ENCODE results near the gene NHSL1.

Gene NHSL1

DNA sequence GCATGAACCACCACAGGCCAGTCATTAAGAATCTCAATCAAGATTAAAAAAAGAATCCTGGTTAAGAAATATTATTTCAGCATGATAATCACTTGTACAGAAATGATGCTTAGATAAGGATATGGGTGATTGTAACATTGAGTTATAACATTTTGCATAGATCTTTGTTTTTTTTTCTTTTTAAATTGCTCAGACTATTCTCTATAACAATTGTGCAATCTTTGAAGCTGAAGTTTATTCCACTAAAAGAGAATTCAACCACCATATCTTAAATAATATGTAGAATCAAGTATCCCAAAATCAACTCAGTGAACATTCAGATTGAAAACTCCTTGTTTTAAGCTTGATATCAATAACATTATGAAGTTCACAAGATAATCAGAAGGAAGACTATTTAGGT is 122.3 kb downstream of the NHSL1 start:
- peaks cover under 1% of the 10 kb centered on the region for H3K4me1 ChIP-seq (ENCODE audit: control insufficient read depth, insufficient read depth, low read length)
- H3K4me3 ChIP-seq (ENCODE audit: low read depth, low read length): no peak overlapping the region
- no peaks in the 10 kb centered on the region for H3K9me3 ChIP-seq (ENCODE audit: control insufficient read depth, insufficient read depth, low read depth, low read length)
- H3K36me3 ChIP-seq (ENCODE audit: control insufficient read depth in 2 of 2, insufficient read depth in 1 of 2, low read length in 2 of 2): no peaks in the 10 kb centered on the region
- H3K27ac ChIP-seq (ENCODE audit: extremely low read depth, low read depth, low read length): no peak overlapping the region
- POLR2A ChIA-PET: no interaction called here
- CTCF ChIA-PET: interaction anchor here (1.0 kb wide), 1 partner anchor 132 kb away, joined by 4 read pairs; no protein-coding TSS in a partner anchor
- no peak for TF ChIP-seq ZNF10 (tag by site-specific recombination; IDR thresholded peaks at IDR 0.05)
- TF ChIP-seq GLI2 (tag by site-specific recombination; IDR thresholded peaks at IDR 0.05; ENCODE audit: borderline replicate concordance, low read depth): no peak
- no peak for TF ChIP-seq ZNF157 (tag by site-specific recombination; IDR thresholded peaks at IDR 0.05)
- TF ChIP-seq ZNF548 (tag by site-specific recombination; IDR thresholded peaks at IDR 0.05): no peak
- TF ChIP-seq IKZF3 (tag by site-specific recombination; IDR thresholded peaks at IDR 0.05): no peak

DNA sequence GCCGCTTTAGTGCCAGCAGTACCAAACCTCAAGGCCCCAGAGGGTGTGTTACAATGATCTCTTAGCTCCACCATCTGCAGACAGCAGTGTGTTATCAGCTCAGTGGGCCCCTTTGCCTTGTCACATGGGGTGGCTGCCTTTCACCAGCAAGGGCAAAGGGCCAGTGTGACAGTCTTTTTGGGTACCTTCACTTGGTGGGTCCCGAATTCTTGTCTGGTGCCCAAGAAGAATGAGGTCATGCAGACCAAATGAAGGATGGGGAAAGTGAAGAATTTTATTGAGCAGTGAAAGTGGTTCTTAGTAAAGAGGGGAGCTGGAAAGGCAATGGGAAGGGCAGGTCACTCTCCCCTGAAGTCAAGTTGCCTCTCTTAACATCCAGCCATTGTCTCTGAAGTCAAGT is 124.5 kb downstream of the NHSL1 start:
- Histone ChIP-seq H3K9me3 (ENCODE audit: control insufficient read depth, insufficient read depth, low read depth, low read length) (no peaks in the 10 kb centered on the region), H3K27ac (ENCODE audit: extremely low read depth, low read depth, low read length) (no peak overlapping the region), H3K36me3 (ENCODE audit: control insufficient read depth in 2 of 2, insufficient read depth in 1 of 2, low read length in 2 of 2) (no peaks in the 10 kb centered on the region), H3K4me3 (ENCODE audit: low read depth, low read length) (no peak overlapping the region), H3K4me1 (ENCODE audit: control insufficient read depth, insufficient read depth, low read length) (peaks cover 6% of the 10 kb centered on the region)
- POLR2A ChIA-PET: no interaction called here
- CTCF ChIA-PET: interaction anchor here (1.3 kb wide), 1 partner anchor 11 kb away, joined by 4 read pairs; no protein-coding TSS in a partner anchor
- TF ChIP-seq ZFP69B (tag by site-specific recombination; IDR thresholded peaks at IDR 0.05) (0 out of 2 replicates have a peak, but pooled peaks have one; percentile 21), IKZF3 (tag by site-specific recombination; IDR thresholded peaks at IDR 0.05) (no peak), ZBTB7A (tag by site-specific recombination; IDR thresholded peaks at IDR 0.05; ENCODE audit: low read depth) (no peak), BCL11B (tag by site-specific recombination; IDR thresholded peaks at IDR 0.05; ENCODE audit: low read depth) (no peak), PRDM1 (tag by site-specific recombination; IDR thresholded peaks at IDR 0.05) (peak; percentile 74)
- TF ChIP-seq, protein P1, sequence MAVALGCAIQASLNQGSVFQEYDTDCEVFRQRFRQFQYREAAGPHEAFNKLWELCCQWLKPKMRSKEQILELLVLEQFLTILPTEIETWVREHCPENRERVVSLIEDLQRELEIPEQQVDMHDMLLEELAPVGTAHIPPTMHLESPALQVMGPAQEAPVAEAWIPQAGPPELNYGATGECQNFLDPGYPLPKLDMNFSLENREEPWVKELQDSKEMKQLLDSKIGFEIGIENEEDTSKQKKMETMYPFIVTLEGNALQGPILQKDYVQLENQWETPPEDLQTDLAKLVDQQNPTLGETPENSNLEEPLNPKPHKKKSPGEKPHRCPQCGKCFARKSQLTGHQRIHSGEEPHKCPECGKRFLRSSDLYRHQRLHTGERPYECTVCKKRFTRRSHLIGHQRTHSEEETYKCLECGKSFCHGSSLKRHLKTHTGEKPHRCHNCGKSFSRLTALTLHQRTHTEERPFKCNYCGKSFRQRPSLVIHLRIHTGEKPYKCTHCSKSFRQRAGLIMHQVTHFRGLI (tag by site-specific recombination; IDR thresholded peaks at IDR 0.05): no peak
- TF ChIP-seq, protein P2, sequence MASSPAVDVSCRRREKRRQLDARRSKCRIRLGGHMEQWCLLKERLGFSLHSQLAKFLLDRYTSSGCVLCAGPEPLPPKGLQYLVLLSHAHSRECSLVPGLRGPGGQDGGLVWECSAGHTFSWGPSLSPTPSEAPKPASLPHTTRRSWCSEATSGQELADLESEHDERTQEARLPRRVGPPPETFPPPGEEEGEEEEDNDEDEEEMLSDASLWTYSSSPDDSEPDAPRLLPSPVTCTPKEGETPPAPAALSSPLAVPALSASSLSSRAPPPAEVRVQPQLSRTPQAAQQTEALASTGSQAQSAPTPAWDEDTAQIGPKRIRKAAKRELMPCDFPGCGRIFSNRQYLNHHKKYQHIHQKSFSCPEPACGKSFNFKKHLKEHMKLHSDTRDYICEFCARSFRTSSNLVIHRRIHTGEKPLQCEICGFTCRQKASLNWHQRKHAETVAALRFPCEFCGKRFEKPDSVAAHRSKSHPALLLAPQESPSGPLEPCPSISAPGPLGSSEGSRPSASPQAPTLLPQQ (tag by site-specific recombination; IDR thresholded peaks at IDR 0.05): peak; percentile 66; the same call in 1 of the 2 replicates
- TF ChIP-seq, protein P3, sequence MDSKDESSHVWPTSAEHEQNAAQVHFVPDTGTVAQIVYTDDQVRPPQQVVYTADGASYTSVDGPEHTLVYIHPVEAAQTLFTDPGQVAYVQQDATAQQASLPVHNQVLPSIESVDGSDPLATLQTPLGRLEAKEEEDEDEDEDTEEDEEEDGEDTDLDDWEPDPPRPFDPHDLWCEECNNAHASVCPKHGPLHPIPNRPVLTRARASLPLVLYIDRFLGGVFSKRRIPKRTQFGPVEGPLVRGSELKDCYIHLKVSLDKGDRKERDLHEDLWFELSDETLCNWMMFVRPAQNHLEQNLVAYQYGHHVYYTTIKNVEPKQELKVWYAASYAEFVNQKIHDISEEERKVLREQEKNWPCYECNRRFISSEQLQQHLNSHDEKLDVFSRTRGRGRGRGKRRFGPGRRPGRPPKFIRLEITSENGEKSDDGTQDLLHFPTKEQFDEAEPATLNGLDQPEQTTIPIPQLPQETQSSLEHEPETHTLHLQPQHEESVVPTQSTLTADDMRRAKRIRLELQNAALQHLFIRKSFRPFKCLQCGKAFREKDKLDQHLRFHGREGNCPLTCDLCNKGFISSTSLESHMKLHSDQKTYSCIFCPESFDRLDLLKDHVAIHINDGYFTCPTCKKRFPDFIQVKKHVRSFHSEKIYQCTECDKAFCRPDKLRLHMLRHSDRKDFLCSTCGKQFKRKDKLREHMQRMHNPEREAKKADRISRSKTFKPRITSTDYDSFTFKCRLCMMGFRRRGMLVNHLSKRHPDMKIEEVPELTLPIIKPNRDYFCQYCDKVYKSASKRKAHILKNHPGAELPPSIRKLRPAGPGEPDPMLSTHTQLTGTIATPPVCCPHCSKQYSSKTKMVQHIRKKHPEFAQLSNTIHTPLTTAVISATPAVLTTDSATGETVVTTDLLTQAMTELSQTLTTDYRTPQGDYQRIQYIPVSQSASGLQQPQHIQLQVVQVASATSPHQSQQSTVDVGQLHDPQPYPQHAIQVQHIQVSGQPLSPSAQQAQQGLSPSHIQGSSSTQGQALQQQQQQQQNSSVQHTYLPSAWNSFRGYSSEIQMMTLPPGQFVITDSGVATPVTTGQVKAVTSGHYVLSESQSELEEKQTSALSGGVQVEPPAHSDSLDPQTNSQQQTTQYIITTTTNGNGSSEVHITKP (tag by site-specific recombination; IDR thresholded peaks at IDR 0.05): peak; percentile 49; the same call in 1 of the 2 replicates

DNA sequence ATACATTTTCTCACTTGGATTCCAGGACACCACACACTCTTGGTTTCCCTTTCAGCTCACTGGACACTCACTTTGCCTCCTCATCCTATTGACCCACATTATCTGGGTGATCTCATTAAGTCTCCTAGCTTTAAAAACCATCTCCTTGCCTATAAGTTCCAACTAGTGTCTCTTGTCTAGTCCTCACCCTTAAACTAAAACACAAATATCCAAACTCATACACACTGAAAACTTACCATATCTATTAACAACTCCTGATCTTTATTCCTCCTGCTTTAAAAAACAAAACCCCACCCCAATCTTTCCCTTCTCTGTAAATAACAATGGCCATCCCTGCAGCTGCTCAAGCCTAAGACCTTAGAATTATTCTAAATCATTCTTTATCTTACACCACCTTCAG is 125.1 kb downstream of the NHSL1 start:
- ChIA-PET POLR2A (no interaction called here), CTCF (no interaction called here)
- no peaks in the 10 kb centered on the region for H3K36me3 ChIP-seq (ENCODE audit: control insufficient read depth in 2 of 2, insufficient read depth in 1 of 2, low read length in 2 of 2)
- H3K4me1 ChIP-seq (ENCODE audit: control insufficient read depth, insufficient read depth, low read length): peaks cover 6% of the 10 kb centered on the region
- H3K27ac ChIP-seq (ENCODE audit: extremely low read depth, low read depth, low read length): no peak overlapping the region
- H3K9me3 ChIP-seq (ENCODE audit: control insufficient read depth, insufficient read depth, low read depth, low read length): no peaks in the 10 kb centered on the region
- no peak overlapping the region for H3K4me3 ChIP-seq (ENCODE audit: low read depth, low read length)
- TF ChIP-seq, protein P4, sequence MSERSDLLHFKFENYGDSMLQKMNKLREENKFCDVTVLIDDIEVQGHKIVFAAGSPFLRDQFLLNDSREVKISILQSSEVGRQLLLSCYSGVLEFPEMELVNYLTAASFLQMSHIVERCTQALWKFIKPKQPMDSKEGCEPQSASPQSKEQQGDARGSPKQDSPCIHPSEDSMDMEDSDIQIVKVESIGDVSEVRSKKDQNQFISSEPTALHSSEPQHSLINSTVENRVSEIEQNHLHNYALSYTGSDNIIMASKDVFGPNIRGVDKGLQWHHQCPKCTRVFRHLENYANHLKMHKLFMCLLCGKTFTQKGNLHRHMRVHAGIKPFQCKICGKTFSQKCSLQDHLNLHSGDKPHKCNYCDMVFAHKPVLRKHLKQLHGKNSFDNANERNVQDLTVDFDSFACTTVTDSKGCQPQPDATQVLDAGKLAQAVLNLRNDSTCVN (tag by site-specific recombination; optimal IDR thresholded peaks at IDR 0.05): no peak
- TF ChIP-seq, protein P5, sequence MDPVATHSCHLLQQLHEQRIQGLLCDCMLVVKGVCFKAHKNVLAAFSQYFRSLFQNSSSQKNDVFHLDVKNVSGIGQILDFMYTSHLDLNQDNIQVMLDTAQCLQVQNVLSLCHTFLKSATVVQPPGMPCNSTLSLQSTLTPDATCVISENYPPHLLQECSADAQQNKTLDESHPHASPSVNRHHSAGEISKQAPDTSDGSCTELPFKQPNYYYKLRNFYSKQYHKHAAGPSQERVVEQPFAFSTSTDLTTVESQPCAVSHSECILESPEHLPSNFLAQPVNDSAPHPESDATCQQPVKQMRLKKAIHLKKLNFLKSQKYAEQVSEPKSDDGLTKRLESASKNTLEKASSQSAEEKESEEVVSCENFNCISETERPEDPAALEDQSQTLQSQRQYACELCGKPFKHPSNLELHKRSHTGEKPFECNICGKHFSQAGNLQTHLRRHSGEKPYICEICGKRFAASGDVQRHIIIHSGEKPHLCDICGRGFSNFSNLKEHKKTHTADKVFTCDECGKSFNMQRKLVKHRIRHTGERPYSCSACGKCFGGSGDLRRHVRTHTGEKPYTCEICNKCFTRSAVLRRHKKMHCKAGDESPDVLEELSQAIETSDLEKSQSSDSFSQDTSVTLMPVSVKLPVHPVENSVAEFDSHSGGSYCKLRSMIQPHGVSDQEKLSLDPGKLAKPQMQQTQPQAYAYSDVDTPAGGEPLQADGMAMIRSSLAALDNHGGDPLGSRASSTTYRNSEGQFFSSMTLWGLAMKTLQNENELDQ (tag by site-specific recombination; IDR thresholded peaks at IDR 0.05; ENCODE audit: low read depth): no peak
- no peak for TF ChIP-seq ZIC2 (tag by site-specific recombination; IDR thresholded peaks at IDR 0.05)
- TF ChIP-seq, protein P6, sequence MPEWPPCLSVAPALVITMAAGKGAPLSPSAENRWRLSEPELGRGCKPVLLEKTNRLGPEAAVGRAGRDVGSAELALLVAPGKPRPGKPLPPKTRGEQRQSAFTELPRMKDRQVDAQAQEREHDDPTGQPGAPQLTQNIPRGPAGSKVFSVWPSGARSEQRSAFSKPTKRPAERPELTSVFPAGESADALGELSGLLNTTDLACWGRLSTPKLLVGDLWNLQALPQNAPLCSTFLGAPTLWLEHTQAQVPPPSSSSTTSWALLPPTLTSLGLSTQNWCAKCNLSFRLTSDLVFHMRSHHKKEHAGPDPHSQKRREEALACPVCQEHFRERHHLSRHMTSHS (tag by site-specific recombination; IDR thresholded peaks at IDR 0.05): no peak
- TF ChIP-seq, protein P7, sequence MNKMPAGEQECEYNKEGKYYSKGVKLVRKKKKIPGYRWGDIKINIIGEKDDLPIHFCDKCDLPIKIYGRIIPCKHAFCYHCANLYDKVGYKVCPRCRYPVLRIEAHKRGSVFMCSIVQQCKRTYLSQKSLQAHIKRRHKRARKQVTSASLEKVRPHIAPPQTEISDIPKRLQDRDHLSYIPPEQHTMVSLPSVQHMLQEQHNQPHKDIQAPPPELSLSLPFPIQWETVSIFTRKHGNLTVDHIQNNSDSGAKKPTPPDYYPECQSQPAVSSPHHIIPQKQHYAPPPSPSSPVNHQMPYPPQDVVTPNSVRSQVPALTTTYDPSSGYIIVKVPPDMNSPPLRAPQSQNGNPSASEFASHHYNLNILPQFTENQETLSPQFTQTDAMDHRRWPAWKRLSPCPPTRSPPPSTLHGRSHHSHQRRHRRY (tag by site-specific recombination; IDR thresholded peaks at IDR 0.05): no peak
- no peak for TF ChIP-seq ZNF843 (tag by site-specific recombination; IDR thresholded peaks at IDR 0.05)
- no peak for TF ChIP-seq ZNF132 (tag by site-specific recombination; IDR thresholded peaks at IDR 0.05; ENCODE audit: borderline replicate concordance)
